Muscle of leg (tissue), 11 donors: Measurements from ENCODE around the gene LZTFL1. TPM values are rescaled to one million over a fixed set of nuclear protein-coding genes. Genes with fewer than 3 reads are reported as not detected.

Experiments used
- DNase-seq: peaks from one replicate; pipeline ENCODE4 v3.0.0; 2013
- H3K27ac ChIP-seq: one replicate; pipeline ENCODE4 v1.5.1; 2013; ENCODE audit warnings: mild to moderate bottlenecking, low read length, control low read depth
- H3K27me3 ChIP-seq: one replicate; pipeline ENCODE4 v1.6.1; 2013; ENCODE audit warnings: low read length; ENCODE audit not compliant: control insufficient read depth, insufficient read depth
- H3K36me3 ChIP-seq: one replicate; pipeline ENCODE4 v1.6.1; 2013; ENCODE audit warnings: low read length; ENCODE audit not compliant: control insufficient read depth, insufficient read depth
- H3K4me1 ChIP-seq: one replicate; pipeline ENCODE4 v1.6.1; 2013; ENCODE audit warnings: low read length; ENCODE audit not compliant: control insufficient read depth, insufficient read depth
- H3K4me3 ChIP-seq: one replicate; pipeline ENCODE4 v1.5.1; 2013; ENCODE audit warnings: low read length, control low read depth
- H3K9me3 ChIP-seq: replicated peaks from 2 replicates; pipeline ENCODE4 v1.6.1; 2013; ENCODE audit warnings: low read depth, low read length; ENCODE audit not compliant: control insufficient read depth
- WGBS: methylation state at CpG from one replicate; pipeline ENCODE4 v1.1.5; 2013; ENCODE audit warnings: missing lambda C conversion rate; ENCODE audit not compliant: insufficient coverage; 5-methylcytosine and 5-hydroxymethylcytosine counted together
- polyA plus RNA-seq, 8 donors: library from polyadenylated mRNA; unstranded; fragments of 120-200 nt; gene quantifications; one replicate each; pipeline versions ENCODE4 v1.2.1 to v1.2.3, GENCODE V29; 2013; ENCODE audit warnings: inconsistent platforms in 1 of 8, low replicate concordance in 1 of 8; ENCODE audit not compliant: insufficient read length in 8 of 8, insufficient read depth in 1 of 8
- total RNA-seq: library from RNA; stranded (reverse); fragments of 120-200 nt; gene quantifications from one replicate; pipeline ENCODE4 v1.2.4, GENCODE V29; 2013

The LZTFL1 gene
- total and polyA plus RNA-seq, 9 donors = 13.3 to 19.9 (median 15.6) TPM

- Histone ChIP-seq H3K36me3 (no peaks in the 10 kb centered on the region), H3K27ac (no peak overlapping the region), H3K4me1 (peaks cover 11% of the 10 kb centered on the region), H3K27me3 (peaks cover 42% of the 10 kb centered on the region), H3K9me3 (no peaks in the 10 kb centered on the region), H3K4me3 (no peak overlapping the region)
- WGBS = 78% methylated on average over 2 of the region's 2 CpGs
- DNase-seq = no peak
These were observed 42.3 kb downstream of the LZTFL1 start for GRCh38 chr3:45799586-45799985.

- H3K27ac ChIP-seq = no peak overlapping the region
- H3K4me3 ChIP-seq = no peak overlapping the region
- 50% methylated on average over 1 of the region's 4 CpGs for WGBS
- peaks cover 11% of the 10 kb centered on the region for H3K4me1 ChIP-seq
- peaks cover 55% of the 10 kb centered on the region for H3K27me3 ChIP-seq
- no peaks in the 10 kb centered on the region for H3K36me3 ChIP-seq
- no peaks in the 10 kb centered on the region for H3K9me3 ChIP-seq
- no peak for DNase-seq
These were observed 43.9 kb downstream of the LZTFL1 start for GRCh38 chr3:45798034-45798433.

GRCh38 chr3:45796902-45797637 is 44.8 kb downstream of the LZTFL1 start:
- H3K27me3 ChIP-seq = peaks cover 62% of the 10 kb centered on the region
- H3K4me1 ChIP-seq = peaks cover 11% of the 10 kb centered on the region
- DNase-seq = no peak
- H3K4me3 ChIP-seq = no peak overlapping the region
- no peaks in the 10 kb centered on the region for H3K9me3 ChIP-seq
- H3K36me3 ChIP-seq = no peaks in the 10 kb centered on the region
- no peak overlapping the region for H3K27ac ChIP-seq
- WGBS = 65% methylated on average over 9 of the region's 13 CpGs

- no peaks in the 10 kb centered on the region for H3K36me3 ChIP-seq
- H3K4me1 ChIP-seq = peaks cover 11% of the 10 kb centered on the region
- no peak within 1 kb of the TSS for H3K27ac ChIP-seq
- WGBS = 1% methylated on average over 81 of the region's 91 CpGs
- peaks cover 64% of the 10 kb centered on the region for H3K27me3 ChIP-seq
- no peak for DNase-seq
- peak within 1 kb of the TSS; percentile 33 for H3K4me3 ChIP-seq
- H3K9me3 ChIP-seq = no peaks in the 10 kb centered on the region
These were observed 45.8 kb downstream of the LZTFL1 start, which contains the start of gene SLC6A20 for GRCh38 chr3:45795882-45796765. Gene SLC6A20, minus strand, starts transcription at chr3:45796536. Its CDS starts 117 bp downstream, at chr3:45796419.

- H3K4me1 ChIP-seq = peaks cover 11% of the 10 kb centered on the region
- no peaks in the 10 kb centered on the region for H3K36me3 ChIP-seq
- DNase-seq = peak; percentile 32
- no peak overlapping the region for H3K4me3 ChIP-seq
- H3K27ac ChIP-seq = no peak overlapping the region
- WGBS = 0% methylated on average over 7 of the region's 14 CpGs
- peaks cover 66% of the 10 kb centered on the region for H3K27me3 ChIP-seq
- H3K9me3 ChIP-seq = no peaks in the 10 kb centered on the region
These were observed 46.4 kb downstream of the LZTFL1 start for GRCh38 chr3:45795509-45795881.

- Histone ChIP-seq H3K27ac (no peak overlapping the region), H3K9me3 (no peaks in the 10 kb centered on the region), H3K4me1 (peaks cover 11% of the 10 kb centered on the region), H3K4me3 (no peak overlapping the region), H3K36me3 (no peaks in the 10 kb centered on the region), H3K27me3 (peaks cover 67% of the 10 kb centered on the region)
- no peak for DNase-seq
- no CpG with 5 or more reads among the region's 1 CpG for WGBS
These were observed 47.3 kb downstream of the LZTFL1 start for GRCh38 chr3:45794660-45795059.

GRCh38 chr3:45794177-45794560 is 47.8 kb downstream of the LZTFL1 start:
- no peak overlapping the region for H3K4me3 ChIP-seq
- peaks cover 62% of the 10 kb centered on the region for H3K27me3 ChIP-seq
- no peak overlapping the region for H3K27ac ChIP-seq
- no peak for DNase-seq
- peaks cover 11% of the 10 kb centered on the region for H3K4me1 ChIP-seq
- no peaks in the 10 kb centered on the region for H3K36me3 ChIP-seq
- 91% methylated on average over 5 of the region's 5 CpGs for WGBS
- no peaks in the 10 kb centered on the region for H3K9me3 ChIP-seq

GRCh38 chr3:45793482-45794176 is 48.3 kb downstream of the LZTFL1 start:
- peaks cover 59% of the 10 kb centered on the region for H3K27me3 ChIP-seq

GRCh38 chr3:45792516-45793172 is 49.3 kb downstream of the LZTFL1 start:
- Histone ChIP-seq H3K36me3 (no peaks in the 10 kb centered on the region), H3K27ac (no peak overlapping the region), H3K4me3 (no peak overlapping the region), H3K9me3 (no peaks in the 10 kb centered on the region), H3K4me1 (peaks cover 11% of the 10 kb centered on the region), H3K27me3 (peaks cover 51% of the 10 kb centered on the region)
- 79% methylated on average over 2 of the region's 7 CpGs for WGBS
- no peak for DNase-seq

More at GRCh38 chr3:45793482-45794176, 48.3 kb downstream of the LZTFL1 start:
- no peaks in the 10 kb centered on the region for H3K36me3 ChIP-seq
- H3K4me3 ChIP-seq = no peak overlapping the region
- no peak for DNase-seq
- no peak overlapping the region for H3K27ac ChIP-seq
- no peaks in the 10 kb centered on the region for H3K9me3 ChIP-seq
- peaks cover 11% of the 10 kb centered on the region for H3K4me1 ChIP-seq
- WGBS = 46% methylated on average over 4 of the region's 9 CpGs
